SK-N-SH (cell line): ENCODE results near the gene TDP2. TPM values are rescaled to one million over a fixed set of nuclear protein-coding genes. Genes with fewer than 3 reads are reported as not detected.

ENCODE experiments used
- CTCF ChIA-PET: fragments of 300-600, 350-600 bp; formaldehyde crosslinking; extraction: SDS; loops from one replicate; lab custom pipeline; 2021; lab: Yijun Ruan, JAX
- POLR2A ChIA-PET: fragments of 350-600 bp; sonication (Branson Sonifier 250); formaldehyde crosslinking; extraction: SDS; loops from one replicate; lab custom pipeline; 2020; ENCODE audit warnings: antibody characterized with exemption, inconsistent platforms; lab: Yijun Ruan, JAX
- DNase-seq: peaks from one replicate; pipeline ENCODE4 v3.0.0; 2012
- H2AFZ ChIP-seq: fragments of 200-600 bp; sonication (generic); 2 replicates; pipeline ENCODE4 v1.8.1; 2016; ENCODE audit warnings: antibody characterized with exemption, mild to moderate bottlenecking, low read depth
- H3F3A ChIP-seq: fragments of 200-600 bp; sonication (generic); replicated peaks from 2 replicates; pipeline ENCODE3; 2016; ENCODE audit warnings: antibody characterized with exemption, mild to moderate bottlenecking; ENCODE audit not compliant: insufficient read depth
- H3K27ac ChIP-seq, 2 experiments: fragments of 200-500 bp in 1 of 2; fragments of 200-600 bp in 1 of 2; sonication (Bioruptor generic) in 1 of 2; sonication (generic), shearing (Covaris generic) in 1 of 2; 2 replicates each; pipeline versions ENCODE4 v1.5.1 to v1.6.1; 2014 to 2016; ENCODE audit warnings: low read depth in 2 of 2, inconsistent platforms in 1 of 2, low read length in 1 of 2, mild to moderate bottlenecking in 1 of 2, mixed read lengths in 1 of 2
- H3K27me3 ChIP-seq: fragments of 200-600 bp; sonication (generic), shearing (Covaris generic); 2 replicates; pipeline ENCODE4 v1.6.1; 2016; ENCODE audit warnings: mixed run types; ENCODE audit not compliant: insufficient read depth
- H3K36me3 ChIP-seq, 2 experiments: fragments of 200-500 bp in 1 of 2; fragments of 200-600 bp in 1 of 2; sonication (Bioruptor generic) in 1 of 2; sonication (generic) in 1 of 2; replicated peaks in 1 of 2; 2 replicates each; pipeline versions ENCODE3 to v1.5.1; 2014 to 2016; ENCODE audit warnings: low read length in 1 of 2, mild to moderate bottlenecking in 1 of 2; ENCODE audit not compliant: insufficient read depth in 2 of 2, control insufficient read depth in 1 of 2
- H3K4me1 ChIP-seq, 2 experiments: fragments of 200-500 bp in 1 of 2; fragments of 200-600 bp in 1 of 2; sonication (Bioruptor generic) in 1 of 2; sonication (generic), shearing (Covaris generic) in 1 of 2; 2 replicates each; pipeline versions ENCODE4 v1.5.1 to v1.6.1; 2014 to 2016; ENCODE audit warnings: low read depth in 1 of 2, low read length in 1 of 2, mixed run types in 1 of 2; ENCODE audit not compliant: insufficient read depth in 2 of 2, control insufficient read depth in 1 of 2
- H3K4me2 ChIP-seq: fragments of 200-600 bp; sonication (generic), shearing (Covaris generic); 2 replicates; pipeline ENCODE4 v1.6.1; 2017; ENCODE audit warnings: mixed run types
- H3K4me3 ChIP-seq, 2 experiments: fragments of 200-500 bp in 1 of 2; fragments of 200-600 bp in 1 of 2; sonication (Bioruptor generic) in 1 of 2; sonication (generic), shearing (Covaris generic) in 1 of 2; 2 replicates each; pipeline versions ENCODE4 v1.5.1 to v1.8.1; 2014 to 2016; ENCODE audit warnings: low read depth in 2 of 2, inconsistent platforms in 1 of 2, low read length in 1 of 2, mild to moderate bottlenecking in 1 of 2, mixed read lengths in 1 of 2, moderate library complexity in 1 of 2
- H3K79me2 ChIP-seq: fragments of 200-600 bp; sonication (generic); 2 replicates; pipeline ENCODE4 v1.8.1; 2017; ENCODE audit warnings: mild to moderate bottlenecking; ENCODE audit not compliant: insufficient read depth
- H3K9ac ChIP-seq: fragments of 200-600 bp; sonication (generic); 2 replicates; pipeline ENCODE4 v1.6.1; 2017; ENCODE audit warnings: mixed run types
- H3K9me2 ChIP-seq: fragments of 200-600 bp; sonication (generic); 2 replicates; pipeline ENCODE4 v1.6.1; 2017; ENCODE audit warnings: mixed run types
- H3K9me3 ChIP-seq: fragments of 200-600 bp; sonication (generic); 2 replicates; pipeline ENCODE4 v1.6.1; 2017; ENCODE audit warnings: mixed run types, mild to moderate bottlenecking, moderate library complexity
- H4K20me1 ChIP-seq: fragments of 200-600 bp; sonication (generic); 2 replicates; pipeline ENCODE4 v1.6.1; 2017; ENCODE audit warnings: mild to moderate bottlenecking, mixed run types; ENCODE audit not compliant: insufficient read depth
- CHD2 ChIP-seq: fragments of 150-350 bp; IDR thresholded peaks from 2 replicates; pipeline ENCODE4 v1.6.1; 2018; ENCODE audit warnings: low read length; ENCODE audit not compliant: partially characterized antibody
- CTCF ChIP-seq: fragments of 200-600 bp; sonication (generic); IDR thresholded peaks from 2 replicates; pipeline ENCODE4 v1.6.1; 2017; ENCODE audit warnings: antibody characterized with exemption, mild to moderate bottlenecking, moderate library complexity
- GABPA ChIP-seq: IDR thresholded peaks from 2 replicates; pipeline ENCODE4 v1.4.0; 2012; ENCODE audit warnings: low read depth, mild to moderate bottlenecking
- IRF3 ChIP-seq: fragments of 150-350 bp; IDR thresholded peaks from 2 replicates; pipeline ENCODE4 v1.6.1; 2016; ENCODE audit warnings: mild to moderate bottlenecking, low read depth, low read length
- MXI1 ChIP-seq: IDR thresholded peaks from 2 replicates; pipeline ENCODE4 v1.6.1; 2012; ENCODE audit warnings: mild to moderate bottlenecking, low read depth, low read length, improper control_type of control experiment
- POLR2AphosphoS5 ChIP-seq: IDR thresholded peaks from 2 replicates; pipeline ENCODE4 v1.6.1; 2012; ENCODE audit warnings: low read depth, low read length
- RCOR1 ChIP-seq: fragments of 150-350 bp; IDR thresholded peaks from 2 replicates; pipeline ENCODE4 v1.6.1; 2017; ENCODE audit warnings: antibody characterized with exemption, low read length
- REST ChIP-seq: IDR thresholded peaks from 2 replicates; pipeline ENCODE4 v1.6.1; 2012; ENCODE audit warnings: mild to moderate bottlenecking, low read depth, low read length, moderate library complexity
- TAF1 ChIP-seq: IDR thresholded peaks from 2 replicates; pipeline ENCODE4 v1.6.1; 2012; ENCODE audit warnings: low read depth, mild to moderate bottlenecking, low read length, moderate library complexity, borderline replicate concordance
- USF2 ChIP-seq: fragments of 150-350 bp; IDR thresholded peaks from 2 replicates; pipeline ENCODE4 v1.6.1; 2017; ENCODE audit warnings: antibody characterized with exemption, low read length, low read depth, borderline replicate concordance
- YY1 ChIP-seq: IDR thresholded peaks from 2 replicates; pipeline ENCODE4 v1.4.0; 2012; ENCODE audit warnings: low read depth, mild to moderate bottlenecking
- ZBTB33 ChIP-seq: IDR thresholded peaks from 2 replicates; pipeline ENCODE4 v1.4.0; 2012; ENCODE audit warnings: low read depth, borderline replicate concordance
- WGBS: methylation state at CpG from one replicate; pipeline ENCODE4 v1.1.6; 2017; ENCODE audit warnings: low lambda C conversion rate; 5-methylcytosine and 5-hydroxymethylcytosine counted together
- polyA plus RNA-seq, 3 experiments: library from polyadenylated mRNA; depleted of rRNA; stranded (reverse); fragments of >200 nt; gene quantifications; 2 replicates each; pipeline ENCODE4 v1.2.3, GENCODE V29; 2012

TDP2 gene
- polyA plus RNA-seq, 1 of the 3 experiments (the other 2 are of a cell fraction): 20.0 TPM

- Histone ChIP-seq H3K9me3 (no peaks in the 10 kb centered on the region), H3K9me2 (no peaks in the 10 kb centered on the region), H3K4me1 (no peaks in the 10 kb centered on the region)
- no peak for TF ChIP-seq YY1
- TF ChIP-seq RCOR1: no peak
- no peak for TF ChIP-seq TAF1
- TF ChIP-seq USF2: no peak
- no peak for TF ChIP-seq POLR2AphosphoS5
- no peak for TF ChIP-seq GABPA
- no peak for TF ChIP-seq CTCF
- no peak for TF ChIP-seq MXI1
- no peak for TF ChIP-seq ZBTB33
- no peak for TF ChIP-seq IRF3
- no peak for TF ChIP-seq CHD2
- no peak for TF ChIP-seq REST
- TF ChIP-seq, all 33 proteins: peak for 0
- Histone ChIP-seq H3K79me2 (no peaks in the 10 kb centered on the region), H3K4me2 (no peak overlapping the region), H3K27ac (no peak overlapping the region), H3K4me3 (no peak overlapping the region), H2AFZ (no peak overlapping the region), H3K36me3 (no peaks in the 10 kb centered on the region), H3F3A (no peaks in the 10 kb centered on the region), H3K27me3 (no peaks in the 10 kb centered on the region), H4K20me1 (no peaks in the 10 kb centered on the region), H3K9ac (no peak overlapping the region)
- 92% methylated on average over 2 of the region's 2 CpGs for WGBS
- CTCF ChIA-PET: interaction anchor here (0.7 to 5.2 kb wide), 4 partner anchors 26 to 167 kb away, joined by 3 to 28 read pairs (median 14); partner anchors contain the start of genes ACOT13 and TDP2
- POLR2A ChIA-PET: no interaction called here
- no peak for DNase-seq
These were observed 26.3 kb upstream of the TDP2 start for GRCh38 chr6:24692848-24693592.
